ENCODE results near the gene PFDN1.
"Not testable (repeated sequence)": the region's sequence is repeated elsewhere in the genome, so short reads cannot be mapped to it uniquely, and the experiment has no call there.

PFDN1 gene

GRCh38 chr5:140208065-140208464, 94.8 kb downstream of the PFDN1 start:
- DNase-seq (ENCODE audit: low spot score) = no peak

DNA sequence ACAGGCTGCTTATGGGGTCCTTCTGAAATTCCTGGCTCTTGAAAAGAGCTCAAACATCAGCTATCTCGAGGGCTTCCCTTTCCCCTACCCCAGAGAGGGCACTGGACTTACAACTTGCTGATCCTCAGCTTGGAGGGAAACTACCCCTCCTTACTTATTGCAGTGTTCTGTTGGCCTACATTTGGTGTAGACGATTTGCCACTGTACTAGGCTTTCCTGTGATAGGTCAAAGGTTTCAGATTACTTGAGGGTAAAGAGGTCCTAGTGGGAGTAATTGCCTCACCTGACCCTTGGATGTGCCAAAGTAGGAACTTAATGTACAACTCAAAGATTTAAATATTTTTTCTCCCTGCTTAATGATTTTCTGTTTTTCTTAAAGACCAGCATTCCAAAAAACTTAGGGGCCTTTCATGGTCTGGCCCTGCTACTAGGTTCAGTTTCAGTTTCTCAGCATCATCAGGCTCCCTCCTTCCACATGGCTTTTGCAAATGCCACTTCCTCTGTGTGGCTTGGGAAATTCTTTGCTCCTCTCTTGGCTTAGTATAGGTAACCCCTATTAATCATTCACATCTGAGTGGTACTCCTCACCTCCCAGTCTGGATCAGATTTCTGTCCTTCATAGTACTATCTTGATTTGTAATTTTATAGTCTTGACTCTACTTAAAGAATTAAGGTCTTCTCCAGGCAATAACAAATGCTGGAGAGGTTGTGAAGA, 95.5 kb downstream of the PFDN1 start:
- no peak for DNase-seq (ENCODE audit: low spot score)

- no peak for DNase-seq (ENCODE audit: low spot score)
These were observed 96.9 kb downstream of the PFDN1 start for GRCh38 chr5:140205952-140206351.

DNA sequence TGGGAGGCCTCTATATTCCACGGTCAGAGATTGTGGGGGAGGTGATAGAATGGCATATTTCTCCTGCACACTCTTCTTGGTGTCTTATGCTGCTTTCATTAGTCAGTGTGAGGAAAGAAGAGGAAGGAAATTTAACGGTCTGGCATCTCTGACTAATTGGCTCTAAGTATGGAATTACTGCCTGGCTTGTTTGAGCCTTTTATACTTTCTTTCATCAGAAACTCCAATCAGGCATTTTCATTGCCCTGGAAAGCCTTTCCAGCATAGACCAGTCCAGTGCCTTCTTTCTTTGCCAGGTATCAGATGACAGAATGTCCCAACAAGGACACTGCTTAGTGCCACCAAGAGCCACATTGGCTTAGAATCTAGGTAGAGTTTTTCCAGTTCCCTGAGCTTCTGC, 97.7 kb downstream of the PFDN1 start:
- DNase-seq (ENCODE audit: low spot score) = no peak

GRCh38 chr5:140202610-140203009, 100.3 kb downstream of the PFDN1 start:
- DNase-seq (ENCODE audit: low spot score) = no peak

GRCh38 chr5:140202078-140202477, 100.8 kb downstream of the PFDN1 start:
- DNase-seq (ENCODE audit: low spot score) = no peak

- not testable (repeated sequence) for DNase-seq (ENCODE audit: low spot score)
These were observed 104.0 kb downstream of the PFDN1 start for GRCh38 chr5:140198915-140199314.

DNA sequence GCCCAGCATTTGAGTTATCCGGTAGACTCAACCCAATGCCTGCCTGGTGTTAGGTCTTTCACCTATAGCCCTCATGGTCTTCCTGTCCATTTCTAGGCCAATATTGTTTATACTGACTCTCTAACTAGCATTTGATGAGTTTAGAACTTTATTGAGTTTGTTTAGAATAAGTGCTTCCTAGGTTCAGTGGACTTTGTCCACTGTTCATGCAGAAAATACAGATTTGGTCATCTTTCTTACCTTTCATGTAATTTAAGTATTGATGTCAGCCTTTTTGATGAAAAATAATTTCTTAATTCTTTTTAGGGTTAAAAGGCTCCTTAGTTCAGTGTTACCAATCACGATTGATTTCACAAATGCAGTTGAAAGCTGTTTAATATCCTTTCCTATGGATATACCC, 105.9 kb downstream of the PFDN1 start:
- no peak for DNase-seq (ENCODE audit: low spot score)

DNA sequence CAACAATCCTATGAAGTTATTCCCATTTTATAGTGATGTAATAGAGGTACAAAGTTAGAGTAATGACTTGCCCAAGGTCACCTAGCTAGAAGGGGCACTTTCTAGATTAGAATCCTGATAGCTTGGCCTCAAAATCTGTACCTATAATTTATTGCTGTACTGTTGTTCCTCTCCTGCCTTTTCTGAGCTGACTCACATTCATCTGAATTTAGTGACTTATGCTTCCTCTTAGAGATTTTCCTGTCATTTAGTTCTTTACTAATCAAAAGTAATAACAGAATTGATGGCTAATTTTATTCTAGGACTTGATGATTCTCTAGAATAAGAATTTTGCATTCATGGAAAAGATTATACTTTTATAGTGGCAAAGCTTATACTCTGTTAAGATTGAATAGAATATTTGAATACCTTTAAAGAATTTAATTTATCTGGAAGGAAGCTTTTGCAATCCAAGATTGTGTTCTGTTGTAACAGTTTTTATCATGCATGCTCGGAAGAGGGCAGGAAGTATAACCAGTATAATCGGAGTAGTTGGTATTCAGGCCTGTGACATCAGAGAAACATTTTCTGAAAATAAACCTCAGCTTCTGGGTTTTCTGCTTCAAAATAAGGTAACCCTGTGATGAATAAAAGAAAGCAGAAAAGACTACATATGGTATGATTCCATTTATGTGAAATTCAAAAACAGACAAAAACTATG, 106.6 kb downstream of the PFDN1 start:
- no peak for DNase-seq (ENCODE audit: low spot score)

All from AG08396 (cell line).